Epithelial cell of esophagus (primary cell): Measurements from ENCODE around the gene HSPB1.

Source experiments
- DNase-seq: peaks from one replicate; pipeline ENCODE4 v3.0.0; 2010; ENCODE audit warnings: low read depth
- H3K4me3 ChIP-seq: 2 replicates; pipeline ENCODE4 v1.5.1; 2011; ENCODE audit warnings: mild to moderate bottlenecking, low read length, control low read depth
- TF ChIP-seq, protein P1 (sequence below): IDR thresholded peaks from 2 replicates; pipeline ENCODE4 v1.5.1; 2011; ENCODE audit warnings: low read depth, mild to moderate bottlenecking, low read length, control low read depth, inconsistent platforms; ENCODE audit not compliant: insufficient read depth; ENCODE audit errors: missing control alignments

HSPB1 gene

DNA sequence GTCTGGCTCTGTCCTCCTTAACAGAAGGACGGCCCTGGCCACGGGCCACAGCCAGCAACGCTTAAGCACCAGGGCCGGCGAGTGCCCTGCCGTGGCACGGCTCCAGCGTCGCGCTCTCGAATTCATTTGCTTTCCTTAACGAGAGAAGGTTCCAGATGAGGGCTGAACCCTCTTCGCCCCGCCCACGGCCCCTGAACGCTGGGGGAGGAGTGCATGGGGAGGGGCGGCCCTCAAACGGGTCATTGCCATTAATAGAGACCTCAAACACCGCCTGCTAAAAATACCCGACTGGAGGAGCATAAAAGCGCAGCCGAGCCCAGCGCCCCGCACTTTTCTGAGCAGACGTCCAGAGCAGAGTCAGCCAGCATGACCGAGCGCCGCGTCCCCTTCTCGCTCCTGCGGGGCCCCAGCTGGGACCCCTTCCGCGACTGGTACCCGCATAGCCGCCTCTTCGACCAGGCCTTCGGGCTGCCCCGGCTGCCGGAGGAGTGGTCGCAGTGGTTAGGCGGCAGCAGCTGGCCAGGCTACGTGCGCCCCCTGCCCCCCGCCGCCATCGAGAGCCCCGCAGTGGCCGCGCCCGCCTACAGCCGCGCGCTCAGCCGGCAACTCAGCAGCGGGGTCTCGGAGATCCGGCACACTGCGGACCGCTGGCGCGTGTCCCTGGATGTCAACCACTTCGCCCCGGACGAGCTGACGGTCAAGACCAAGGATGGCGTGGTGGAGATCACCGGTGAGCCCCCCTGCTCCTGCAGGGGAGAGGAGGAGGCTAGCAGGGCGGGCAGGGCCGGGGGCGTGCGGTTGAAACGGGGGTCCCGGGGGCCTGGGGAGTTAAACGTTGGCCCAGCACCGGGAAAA lies at the start of gene HSPB1:
Gene HSPB1, plus strand, starts transcription at position 327 of the 855 bp plus-strand sequence. Its CDS starts 40 bp downstream, at position 367.
- peak within 1 kb of the TSS; percentile 90 for H3K4me3 ChIP-seq
- TF ChIP-seq, protein P1, sequence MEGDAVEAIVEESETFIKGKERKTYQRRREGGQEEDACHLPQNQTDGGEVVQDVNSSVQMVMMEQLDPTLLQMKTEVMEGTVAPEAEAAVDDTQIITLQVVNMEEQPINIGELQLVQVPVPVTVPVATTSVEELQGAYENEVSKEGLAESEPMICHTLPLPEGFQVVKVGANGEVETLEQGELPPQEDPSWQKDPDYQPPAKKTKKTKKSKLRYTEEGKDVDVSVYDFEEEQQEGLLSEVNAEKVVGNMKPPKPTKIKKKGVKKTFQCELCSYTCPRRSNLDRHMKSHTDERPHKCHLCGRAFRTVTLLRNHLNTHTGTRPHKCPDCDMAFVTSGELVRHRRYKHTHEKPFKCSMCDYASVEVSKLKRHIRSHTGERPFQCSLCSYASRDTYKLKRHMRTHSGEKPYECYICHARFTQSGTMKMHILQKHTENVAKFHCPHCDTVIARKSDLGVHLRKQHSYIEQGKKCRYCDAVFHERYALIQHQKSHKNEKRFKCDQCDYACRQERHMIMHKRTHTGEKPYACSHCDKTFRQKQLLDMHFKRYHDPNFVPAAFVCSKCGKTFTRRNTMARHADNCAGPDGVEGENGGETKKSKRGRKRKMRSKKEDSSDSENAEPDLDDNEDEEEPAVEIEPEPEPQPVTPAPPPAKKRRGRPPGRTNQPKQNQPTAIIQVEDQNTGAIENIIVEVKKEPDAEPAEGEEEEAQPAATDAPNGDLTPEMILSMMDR, result no peak
- peak; percentile 96 for DNase-seq

DNA sequence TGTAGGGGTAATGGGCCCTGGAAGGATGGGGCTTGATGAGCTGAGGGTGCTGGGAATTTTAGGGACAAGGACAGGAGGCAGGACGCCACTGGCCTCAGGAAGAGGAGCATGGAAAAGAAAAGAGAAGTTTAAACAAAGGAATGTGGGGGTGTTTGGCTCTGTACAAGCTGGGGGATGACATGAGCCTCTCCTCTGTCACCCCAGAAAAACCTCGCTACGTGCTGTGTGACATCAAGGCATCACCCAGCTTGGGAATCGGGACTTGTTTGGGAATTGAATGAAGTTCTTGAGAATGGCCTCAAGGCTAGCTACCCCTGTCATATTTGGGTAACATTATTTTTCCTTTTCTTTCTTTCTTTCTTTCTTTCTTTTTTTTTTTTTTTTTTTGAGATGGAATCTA lies 47.7 kb upstream of the HSPB1 start:
- H3K4me3 ChIP-seq, result no peak overlapping the region
- TF ChIP-seq, protein P1, result no peak
- DNase-seq, result no peak

DNA sequence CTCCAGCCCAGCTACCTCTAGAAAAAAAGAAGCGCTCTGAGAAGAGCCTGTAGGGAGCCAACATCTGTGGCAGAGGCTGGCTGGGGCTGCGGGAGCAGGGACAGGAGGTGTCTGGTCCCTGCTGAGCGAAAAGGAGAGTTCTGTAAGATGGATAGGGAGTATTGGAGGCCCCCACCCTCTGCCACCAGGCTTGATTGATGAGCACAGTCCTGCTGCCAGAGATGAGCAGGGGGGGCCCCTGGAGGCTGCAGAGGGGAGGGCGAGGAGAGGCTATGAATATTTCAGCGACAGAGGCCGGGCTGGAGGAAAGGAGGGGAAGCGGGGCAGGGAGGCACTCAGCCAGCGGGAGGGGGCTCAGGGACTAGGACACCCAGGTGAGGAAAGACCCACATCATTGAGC lies 44.5 kb upstream of the HSPB1 start:
- no peak overlapping the region for H3K4me3 ChIP-seq
- TF ChIP-seq, protein P1, result no peak
- no peak for DNase-seq

DNA sequence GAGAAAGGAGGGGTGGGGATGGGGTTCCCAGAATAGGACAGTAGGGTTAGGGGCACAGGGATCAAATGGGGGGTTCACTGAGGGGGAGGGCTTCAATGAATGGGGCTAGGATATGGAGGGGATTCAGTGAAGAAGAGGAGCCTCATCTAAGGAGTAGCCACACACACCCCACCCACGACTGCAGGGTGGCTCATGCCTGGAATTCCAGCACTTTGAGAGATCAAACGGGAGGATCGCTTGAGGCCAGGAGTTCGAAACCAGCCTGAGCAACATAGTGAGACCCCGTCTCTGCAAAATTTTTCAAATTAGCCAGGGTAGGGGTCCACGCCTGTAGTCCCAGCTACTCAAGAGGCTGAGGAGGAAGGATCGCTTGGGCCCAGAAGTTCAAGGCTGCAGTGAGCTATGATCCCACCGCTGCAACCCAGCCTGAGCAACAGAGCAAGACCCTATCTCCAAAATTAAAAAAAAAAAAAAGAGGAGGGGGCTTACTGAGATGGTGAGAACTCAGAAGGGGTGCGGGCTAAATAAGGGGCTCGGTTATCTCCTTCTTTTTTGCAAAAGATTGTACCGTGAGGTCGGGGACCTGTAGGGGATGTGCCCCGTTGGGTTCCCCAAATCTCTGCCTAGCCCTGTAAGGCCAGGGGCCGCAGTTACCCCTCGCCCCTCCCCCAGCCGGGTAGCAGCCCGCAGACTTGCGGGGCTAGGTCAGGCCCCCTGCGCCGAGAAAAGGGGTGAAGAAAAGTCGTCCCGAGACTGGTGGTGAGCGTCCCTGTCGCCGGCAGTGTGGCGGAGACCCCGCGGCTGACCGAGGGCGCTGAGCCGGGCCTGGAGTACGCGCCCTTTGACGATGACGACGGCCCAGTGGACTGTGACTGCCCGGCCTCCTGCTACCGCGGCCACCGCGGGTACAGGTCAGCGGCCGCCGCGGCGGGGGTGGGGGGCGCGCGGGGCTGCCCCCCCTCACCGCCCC lies 43.1 kb upstream of the HSPB1 start:
- DNase-seq, result no peak
- no peak overlapping the region for H3K4me3 ChIP-seq
- TF ChIP-seq, protein P1, result no peak

DNA sequence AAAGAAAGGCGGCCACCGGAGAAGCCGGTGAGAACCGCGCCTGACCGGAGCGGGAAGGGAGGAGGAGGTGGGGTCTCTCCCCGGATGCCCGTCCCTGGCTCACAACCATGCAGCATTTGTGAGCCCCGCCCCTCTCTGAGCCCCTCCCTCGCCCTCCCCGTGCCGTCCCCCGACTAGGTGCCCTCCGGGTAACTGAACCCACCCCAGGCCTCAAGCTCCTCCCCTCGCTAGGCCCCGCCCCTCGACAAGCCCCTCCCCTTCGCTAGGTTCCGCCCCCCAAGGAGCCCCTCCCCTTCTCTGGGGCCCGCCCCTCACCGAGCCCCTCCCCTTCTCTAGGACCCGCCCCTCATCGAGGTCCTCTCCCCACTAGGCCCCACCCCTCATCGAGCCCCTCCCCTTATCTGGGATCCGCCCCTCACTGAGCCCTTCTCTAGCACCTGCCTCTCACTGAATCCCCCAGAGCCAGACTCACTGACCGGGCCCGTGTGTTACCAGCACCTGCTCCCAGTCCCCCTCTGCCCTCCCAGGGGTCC lies 42.2 kb upstream of the HSPB1 start:
- TF ChIP-seq, protein P1, result no peak
- no peak overlapping the region for H3K4me3 ChIP-seq
- DNase-seq, result peak; percentile 34

DNA sequence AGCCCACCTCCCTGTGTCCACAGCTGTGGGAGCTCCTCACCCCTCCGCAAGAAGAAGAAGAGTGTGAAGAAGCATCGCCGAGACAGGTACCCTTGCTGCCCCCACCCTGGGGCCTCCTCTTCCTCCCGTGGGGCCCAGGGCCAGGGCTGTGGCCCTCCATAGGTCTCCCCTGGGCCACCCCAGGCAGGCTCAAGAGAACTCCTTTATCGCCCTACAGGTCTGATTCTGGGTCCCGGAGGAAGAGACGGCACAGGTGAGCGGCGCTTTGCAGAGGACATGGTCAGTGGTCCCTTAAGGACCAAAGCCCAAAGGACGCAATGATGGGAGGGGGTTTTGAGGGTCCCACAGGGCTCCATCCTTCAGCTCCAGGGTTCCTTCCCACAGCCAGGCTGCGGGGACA lies 41.1 kb upstream of the HSPB1 start:
- DNase-seq, result no peak
- TF ChIP-seq, protein P1, result no peak
- no peak overlapping the region for H3K4me3 ChIP-seq
